GM23248 (cell line): ENCODE measurements around the gene TLR1.

Experiments
- EZH2 ChIP-seq: fragments of 200-600 bp; sonication (generic); IDR thresholded peaks from 2 replicates; pipeline ENCODE4 v1.6.1; 2018; ENCODE audit warnings: antibody characterized with exemption, mild to moderate bottlenecking; ENCODE audit not compliant: insufficient read depth, poor library complexity, severe bottlenecking
- EZH2phosphoT487 ChIP-seq: fragments of 200-600 bp; sonication (generic); IDR thresholded peaks from 2 replicates; pipeline ENCODE4 v1.6.1; 2018; ENCODE audit warnings: antibody characterized with exemption, moderate library complexity, mild to moderate bottlenecking, low read depth; ENCODE audit not compliant: insufficient read depth

GRCh38 chr4:38782452-38783108 lies 22.0 kb downstream of the TLR1 start, which contains the start of gene TLR10:
- TF ChIP-seq EZH2 (no peak), EZH2phosphoT487 (no peak)
